Stimulated activated CD8-positive, alpha-beta memory T cell treated with anti-CD3 and anti-CD28 coated beads, Interleukin-15, amount 100 ng/mL, for 24 hours (primary cell): ENCODE measurements around the gene GPR150.
"Not testable (repeated sequence)": the region's sequence is repeated elsewhere in the genome, so short reads cannot be mapped to it uniquely, and the experiment has no call there.

Experiments
- DNase-seq: peaks from one replicate; pipeline ENCODE4 v3.0.0-alpha.2; 2020; ENCODE audit warnings: low read depth

GPR150 gene

DNA sequence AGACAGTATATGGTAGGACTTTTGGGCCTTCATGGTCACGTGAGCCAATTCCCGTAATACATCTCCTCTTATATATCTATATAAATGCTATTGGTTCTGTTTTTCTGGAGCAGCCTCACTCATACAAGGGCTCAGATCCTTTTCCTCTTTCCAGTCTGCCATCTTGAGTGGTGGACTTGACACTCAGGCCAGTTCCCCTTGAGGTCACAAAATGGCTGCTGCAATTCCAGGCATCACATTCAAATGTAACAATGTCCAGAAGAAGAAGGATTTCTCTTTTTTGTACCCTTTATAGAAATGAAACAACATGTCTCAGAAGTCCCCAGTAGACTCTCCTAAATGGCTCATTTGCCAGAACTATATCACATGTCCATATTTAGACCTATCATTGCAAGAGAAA, 4.5 kb downstream of the GPR150 start:
- DNase-seq, result no peak

DNA sequence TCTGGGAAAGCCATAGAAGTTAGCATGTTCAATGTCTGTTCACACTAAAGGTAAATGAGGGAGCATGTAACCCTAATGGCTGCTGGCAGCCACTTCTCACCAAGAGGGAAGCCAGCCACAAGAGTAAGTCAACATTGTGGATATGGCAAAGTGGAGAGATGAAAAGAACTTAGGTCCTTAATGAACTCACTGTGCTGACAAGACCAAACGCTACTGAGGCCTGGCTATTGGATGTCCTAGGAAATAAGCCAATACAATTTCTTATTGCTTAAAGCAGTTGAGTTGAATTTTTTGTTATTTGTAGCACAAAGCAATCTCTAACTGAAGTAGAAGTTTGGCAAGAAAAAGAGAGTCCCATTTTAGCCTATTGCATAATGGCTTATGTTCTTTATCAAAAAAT, 6.8 kb downstream of the GPR150 start:
- DNase-seq, result no peak

DNA sequence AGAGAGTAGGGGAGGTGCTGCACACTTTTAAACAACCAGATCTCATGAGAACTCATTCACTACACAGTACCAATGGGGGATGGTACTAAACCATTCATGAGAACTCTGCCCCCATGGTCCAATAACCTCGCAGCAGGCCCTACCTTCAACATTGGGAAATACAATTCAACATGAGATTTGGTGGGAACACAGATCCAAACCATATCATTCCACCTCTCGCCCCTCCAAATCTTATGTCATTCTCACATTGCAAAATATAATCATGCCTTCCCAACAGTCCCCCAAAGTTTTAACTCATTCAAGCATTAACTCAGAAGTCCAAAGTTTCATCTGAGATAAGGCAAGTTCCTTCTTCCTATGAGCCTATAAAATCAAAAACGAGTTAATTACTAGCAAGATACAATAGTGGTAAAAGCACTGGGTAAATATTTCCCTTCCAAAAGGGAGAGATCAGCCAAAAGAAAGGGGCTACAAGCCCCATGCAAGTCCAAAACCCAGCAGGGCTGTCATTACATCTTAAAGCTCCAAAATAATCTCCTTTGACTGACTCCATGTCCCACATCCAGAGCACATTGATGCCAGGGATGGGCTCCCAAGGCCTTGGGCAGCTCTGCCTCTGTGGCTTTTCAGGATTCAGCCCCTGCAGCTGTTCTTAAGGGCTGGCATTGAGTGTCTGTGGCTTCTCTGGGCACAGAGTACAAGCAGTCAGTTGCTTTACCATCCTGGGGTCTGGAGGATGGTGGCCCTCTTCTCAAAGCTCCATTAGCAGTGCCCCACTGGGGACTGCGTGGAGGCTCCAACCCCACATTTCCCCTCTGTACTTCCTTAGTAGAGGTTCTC, 8.3 kb downstream of the GPR150 start:
- no peak for DNase-seq

DNA sequence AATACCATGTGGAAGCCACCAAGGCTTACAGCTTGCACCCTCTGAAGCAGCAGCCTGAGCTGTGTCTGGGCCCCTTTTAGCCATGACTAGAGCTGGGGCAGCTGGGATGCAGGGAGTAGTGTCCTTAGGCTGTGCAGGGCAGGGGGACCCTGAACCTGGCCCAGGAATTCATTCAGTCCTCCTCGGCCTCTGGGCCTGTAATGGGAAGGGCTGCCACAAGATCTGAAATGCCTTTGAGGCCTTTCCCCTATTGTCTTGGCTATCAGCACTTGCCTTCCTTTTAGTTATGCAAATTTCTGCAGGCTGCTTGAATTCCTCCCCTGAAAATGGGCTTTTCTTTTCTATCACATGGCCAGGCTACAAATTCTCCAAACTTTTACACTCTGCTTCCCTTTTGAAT, 9.0 kb downstream of the GPR150 start:
- no peak for DNase-seq

DNA sequence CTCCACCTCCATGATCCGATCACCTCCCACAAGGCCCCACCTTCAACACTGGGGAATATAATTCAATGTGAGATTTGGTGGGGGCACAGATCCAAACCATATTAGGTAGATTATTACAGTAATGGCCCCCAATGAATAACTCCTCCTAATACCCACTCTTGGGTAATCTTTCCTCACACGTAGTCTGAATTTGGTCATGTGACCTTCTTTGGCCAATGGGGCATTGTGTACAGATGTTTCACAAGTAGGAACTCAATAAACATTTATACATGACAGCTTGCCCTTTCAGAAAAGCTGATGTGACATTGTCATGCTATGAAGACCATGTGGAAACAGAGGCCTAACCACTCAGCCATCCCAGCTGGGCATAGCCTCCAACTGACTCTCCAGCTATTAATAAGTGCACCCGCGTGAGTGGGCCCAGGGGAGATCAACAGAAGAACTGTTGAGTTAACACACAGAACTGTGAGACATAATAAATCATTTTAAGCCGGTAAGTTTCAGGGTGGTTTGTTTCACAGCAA, 10.6 kb downstream of the GPR150 start:
- no peak for DNase-seq

DNA sequence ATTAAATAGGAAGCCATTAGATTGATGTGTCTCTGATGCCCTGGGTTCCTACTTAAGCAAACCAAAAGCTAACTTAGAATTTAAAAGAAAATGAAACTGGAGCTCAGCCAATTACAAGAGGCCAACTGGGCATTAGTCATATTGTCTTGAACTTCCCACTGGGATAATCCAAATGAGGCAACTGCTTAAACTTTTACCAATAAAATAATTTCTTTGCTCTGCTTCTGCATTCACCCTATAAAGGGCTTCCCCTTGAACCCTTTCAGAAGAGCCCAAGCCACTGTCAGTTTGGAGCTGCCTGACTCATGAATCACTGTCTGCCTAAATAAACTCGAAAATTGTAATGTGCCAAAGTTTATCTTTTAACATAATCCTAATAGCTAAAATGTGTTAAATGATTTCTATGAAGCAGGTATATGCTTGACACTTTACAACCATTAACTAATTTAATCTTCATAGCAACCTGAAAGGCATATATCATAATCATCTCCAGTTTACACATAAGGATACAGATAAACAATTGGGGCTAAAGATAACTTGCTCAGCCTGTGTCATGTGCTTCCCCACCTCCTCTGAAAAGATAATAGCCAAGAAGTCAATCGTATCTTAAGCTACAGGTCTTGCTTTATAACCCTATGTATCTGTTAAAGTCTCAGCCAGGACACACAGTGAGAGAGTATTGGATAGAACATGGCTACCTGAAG, 11.5 kb downstream of the GPR150 start:
- no peak for DNase-seq

DNA sequence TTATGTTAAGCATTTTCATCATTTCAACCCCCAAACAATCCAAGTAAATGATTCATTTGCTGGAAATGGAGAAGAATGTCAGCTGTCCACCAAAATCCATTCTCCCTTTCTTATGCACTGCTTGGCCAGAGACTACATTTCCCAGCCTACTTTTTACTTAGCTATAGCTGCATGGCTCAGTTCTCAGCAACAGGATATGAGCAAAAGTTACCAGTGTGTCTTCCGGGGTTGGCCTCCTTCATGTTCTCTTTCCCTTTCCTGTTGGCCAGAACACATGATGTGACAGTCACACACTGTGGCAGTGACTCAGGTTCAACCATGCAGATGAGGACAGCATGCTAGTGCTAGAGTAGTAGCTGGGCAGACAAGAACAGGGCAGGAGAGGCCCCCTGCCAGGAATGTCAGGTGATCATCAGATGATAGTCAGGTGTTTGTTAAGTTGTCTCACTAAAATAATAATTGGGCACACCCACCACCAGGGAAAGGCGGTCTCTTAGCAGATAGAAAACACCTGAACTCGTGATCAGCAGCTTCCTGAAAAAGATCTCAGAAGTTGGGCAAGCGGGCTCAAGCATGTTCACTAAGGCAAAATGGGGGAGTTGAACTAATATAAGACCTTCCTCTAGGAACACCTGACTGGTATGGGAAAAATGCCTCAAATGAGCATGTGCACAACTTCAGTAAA, 12.2 kb downstream of the GPR150 start:
- DNase-seq, result peak; percentile 14

DNA sequence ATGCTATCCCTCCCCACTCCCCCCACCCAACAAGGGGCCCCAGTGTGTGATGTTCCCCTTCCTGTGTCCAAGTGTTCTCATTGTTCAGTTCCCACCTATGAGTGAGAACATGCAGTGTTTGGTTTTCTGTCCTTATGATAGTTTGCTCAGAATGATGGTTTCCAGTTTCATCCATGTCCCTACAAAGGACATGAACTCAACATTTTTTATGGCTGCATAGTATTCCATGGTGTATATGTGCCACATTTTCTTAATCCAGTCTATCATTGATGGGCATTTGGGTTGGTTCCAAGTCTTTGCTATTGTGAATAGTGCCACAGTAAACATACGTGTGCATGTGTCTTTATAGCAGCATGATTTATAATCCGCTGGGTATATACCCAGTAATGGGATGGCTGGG, 13.1 kb downstream of the GPR150 start:
- DNase-seq, result not testable (repeated sequence)

DNA sequence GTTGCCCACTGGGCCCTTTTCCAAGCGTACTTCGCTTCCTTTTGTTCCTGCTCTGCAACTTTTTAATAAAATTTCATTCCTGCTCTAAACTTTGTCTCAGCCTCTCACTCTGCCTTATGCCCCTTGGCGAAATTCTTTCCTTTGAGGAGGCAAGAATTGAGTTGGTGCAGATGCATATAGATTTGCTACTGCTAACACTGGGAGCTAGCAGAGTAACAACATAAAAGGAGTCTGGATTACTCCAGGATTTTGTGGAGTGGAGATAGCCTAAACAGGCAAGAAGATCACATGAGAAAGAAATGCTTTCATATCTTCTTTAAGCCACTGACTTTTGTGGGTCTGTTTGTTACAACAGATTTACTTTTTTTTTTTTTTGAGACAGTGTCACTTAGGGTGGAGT, 13.8 kb downstream of the GPR150 start:
- no peak for DNase-seq

DNA sequence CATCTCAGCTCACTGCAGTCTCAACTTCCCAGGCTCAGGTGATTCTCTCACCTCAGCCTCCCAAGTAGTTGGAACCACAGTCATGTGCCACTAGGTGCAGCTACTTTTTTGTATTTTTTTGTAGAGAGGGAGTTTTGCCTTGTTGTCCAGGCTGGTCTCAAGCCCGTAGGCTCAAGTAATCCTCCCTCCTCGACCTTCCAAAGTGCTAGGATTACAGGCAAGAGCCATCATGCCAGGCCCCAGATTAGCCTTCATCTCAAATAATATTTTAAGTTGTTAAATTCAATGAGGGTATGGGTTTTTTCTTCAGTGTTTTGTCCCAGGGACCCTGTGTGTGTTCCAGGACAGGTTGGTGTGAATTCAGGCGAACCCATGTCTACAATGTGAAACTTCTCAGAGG, 14.2 kb downstream of the GPR150 start:
- no peak for DNase-seq

DNA sequence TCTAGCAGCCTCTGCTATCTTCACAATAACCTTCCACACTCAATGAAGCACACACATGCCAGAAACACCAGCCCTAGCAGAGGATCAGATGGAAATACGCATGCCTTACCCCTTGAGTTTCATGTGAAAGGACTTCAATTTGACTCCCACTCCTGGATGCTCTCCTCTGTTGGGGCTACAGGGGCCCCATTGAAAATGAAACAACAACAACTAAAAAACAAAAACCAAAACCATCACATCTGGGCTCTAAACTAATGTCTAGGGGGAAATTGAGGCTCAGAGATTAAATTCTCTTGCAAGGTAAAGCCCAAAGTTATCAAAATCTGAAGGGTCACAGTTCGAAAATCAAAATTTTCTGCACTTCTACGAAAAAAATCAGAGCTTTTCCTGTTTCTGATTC, 18.7 kb downstream of the GPR150 start:
- no peak for DNase-seq

DNA sequence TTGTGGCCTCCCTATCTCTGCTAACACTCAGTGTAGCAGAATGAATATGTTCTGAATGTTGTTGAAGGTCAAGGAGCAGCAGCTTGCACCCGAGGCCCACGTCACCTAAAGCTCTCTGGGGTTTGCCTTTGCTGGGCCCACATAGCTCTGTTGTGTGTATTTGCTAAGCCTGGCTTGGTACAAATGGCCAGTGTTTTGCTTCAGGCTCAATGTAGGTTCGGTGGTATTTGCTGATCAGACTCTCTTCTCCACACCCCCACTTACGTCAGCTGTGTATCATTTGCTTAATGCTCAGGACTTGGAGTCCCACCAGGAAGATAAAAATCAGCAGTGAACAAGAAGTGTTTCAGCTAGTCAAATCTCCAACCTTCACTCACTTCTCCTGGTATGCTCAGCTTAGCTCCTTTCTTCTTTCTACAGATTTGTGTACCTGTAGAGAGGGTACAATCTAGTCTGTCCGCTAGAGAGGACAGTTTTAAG, 21.9 kb downstream of the GPR150 start:
- no peak for DNase-seq

DNA sequence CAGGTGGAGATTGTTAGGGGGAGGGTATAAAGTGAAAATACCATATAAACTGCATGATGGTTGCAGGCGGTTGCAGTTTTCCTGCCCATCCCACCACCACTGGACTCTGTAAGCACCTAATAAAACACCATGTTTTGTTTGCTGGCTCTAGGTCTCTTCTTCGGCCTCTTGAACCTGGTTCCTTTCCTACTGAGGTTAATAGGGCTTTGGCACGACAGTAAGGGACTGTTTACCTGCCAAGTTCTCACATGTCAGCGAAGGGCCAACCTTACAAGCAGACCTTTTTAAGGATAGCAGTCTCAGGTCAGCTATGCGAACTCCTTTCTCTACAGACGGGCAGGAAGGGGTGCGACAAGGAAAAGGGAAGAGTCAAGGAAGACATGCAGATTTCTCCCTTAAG, 23.3 kb downstream of the GPR150 start:
- DNase-seq, result no peak

DNA sequence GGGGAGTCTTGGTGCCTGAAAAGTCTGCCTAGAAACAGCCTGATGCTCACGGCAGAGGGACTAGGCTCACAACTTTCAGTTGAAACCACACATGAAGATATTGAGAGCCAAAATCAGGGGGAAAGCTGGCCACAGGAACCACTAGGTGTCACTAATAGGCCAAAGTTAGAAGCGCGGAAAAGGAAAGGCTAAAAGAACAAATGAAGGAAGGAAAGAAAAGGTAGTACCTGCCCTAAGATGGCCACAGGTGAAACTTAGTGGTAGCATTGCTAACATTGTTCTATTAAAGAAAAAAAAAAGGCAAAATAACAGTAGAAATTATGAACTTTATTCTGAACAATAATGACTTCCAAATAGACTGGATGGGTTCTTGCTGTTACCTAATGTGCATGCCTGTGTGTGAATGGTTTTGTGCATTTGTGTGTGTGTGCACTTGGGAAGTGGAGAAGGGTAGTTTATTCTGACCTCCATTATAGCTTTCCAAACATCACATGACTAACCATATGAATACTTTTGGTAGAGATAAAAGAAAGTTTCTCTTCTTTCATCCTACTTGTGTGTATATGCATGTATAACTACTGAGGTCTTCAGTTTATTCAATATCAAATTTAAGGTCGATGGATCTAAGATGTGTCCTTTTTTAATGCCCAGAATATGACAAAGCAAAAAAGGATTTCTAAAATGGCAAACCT, 24.6 kb downstream of the GPR150 start:
- no peak for DNase-seq

DNA sequence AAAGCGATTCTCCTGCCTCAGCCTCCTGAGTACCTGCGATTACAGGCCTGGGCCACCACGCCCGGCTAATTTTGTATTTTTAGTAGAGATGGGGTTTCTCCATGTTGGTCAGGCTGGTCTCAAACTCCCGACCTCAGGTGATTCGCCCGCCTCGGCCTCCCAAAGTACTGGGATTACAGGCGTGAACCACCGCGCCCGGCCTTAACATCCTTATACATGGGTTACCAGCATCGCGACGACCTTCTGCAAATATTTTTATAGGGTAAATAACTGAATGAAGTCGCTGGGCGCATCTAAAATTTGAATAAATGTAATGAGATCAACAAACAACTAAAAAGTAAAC, 26.3 kb downstream of the GPR150 start:
- DNase-seq, result not testable (repeated sequence)

DNA sequence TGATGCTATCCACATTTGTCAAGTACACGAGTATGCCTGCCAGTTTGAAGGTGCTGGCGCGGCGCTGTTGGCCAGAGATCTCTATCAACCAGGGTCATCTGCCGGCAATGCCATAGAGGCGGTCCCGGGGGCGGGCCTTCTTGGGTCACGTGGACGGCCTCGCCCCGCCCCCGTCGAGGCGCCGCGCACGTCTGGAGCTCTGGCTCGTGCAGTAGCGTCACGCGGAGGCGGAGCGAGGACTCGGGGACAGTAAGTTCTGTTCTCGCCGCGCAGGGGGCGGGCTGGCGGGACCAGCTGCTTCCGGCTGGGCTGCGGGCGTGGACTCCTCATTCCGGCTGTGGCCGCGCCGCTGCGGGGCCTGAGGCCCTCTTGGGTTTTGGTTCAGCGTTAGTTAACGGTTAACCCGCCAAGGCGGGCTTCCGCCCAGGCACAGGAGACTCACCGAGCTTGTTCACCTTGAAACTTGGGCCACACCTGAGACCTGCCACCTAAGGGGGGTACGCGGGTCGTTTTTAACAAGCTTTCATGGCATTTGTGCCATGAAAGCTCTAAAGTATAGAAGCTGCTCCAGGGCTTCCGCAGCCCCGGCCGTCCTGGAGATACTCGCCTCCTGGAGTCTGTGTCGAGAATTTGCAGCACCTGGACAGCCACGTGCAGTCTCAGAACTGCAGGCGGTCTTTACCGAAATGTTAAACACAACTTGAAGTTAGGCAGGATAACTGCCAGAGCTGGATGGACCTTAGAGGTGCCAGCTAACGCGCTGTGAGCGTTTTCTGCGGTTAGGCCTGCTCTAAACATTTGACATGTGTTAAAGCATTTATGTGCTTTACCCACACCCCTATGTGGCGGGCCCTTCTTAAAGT, 26.9 kb downstream of the GPR150 start, which contains the start of gene RFESD:
RFESD (plus strand) TSS at position 209 of the 863 bp plus-strand sequence. CDS start 5,495 bp downstream, outside the sequence.
- peak; percentile 91 for DNase-seq

DNA sequence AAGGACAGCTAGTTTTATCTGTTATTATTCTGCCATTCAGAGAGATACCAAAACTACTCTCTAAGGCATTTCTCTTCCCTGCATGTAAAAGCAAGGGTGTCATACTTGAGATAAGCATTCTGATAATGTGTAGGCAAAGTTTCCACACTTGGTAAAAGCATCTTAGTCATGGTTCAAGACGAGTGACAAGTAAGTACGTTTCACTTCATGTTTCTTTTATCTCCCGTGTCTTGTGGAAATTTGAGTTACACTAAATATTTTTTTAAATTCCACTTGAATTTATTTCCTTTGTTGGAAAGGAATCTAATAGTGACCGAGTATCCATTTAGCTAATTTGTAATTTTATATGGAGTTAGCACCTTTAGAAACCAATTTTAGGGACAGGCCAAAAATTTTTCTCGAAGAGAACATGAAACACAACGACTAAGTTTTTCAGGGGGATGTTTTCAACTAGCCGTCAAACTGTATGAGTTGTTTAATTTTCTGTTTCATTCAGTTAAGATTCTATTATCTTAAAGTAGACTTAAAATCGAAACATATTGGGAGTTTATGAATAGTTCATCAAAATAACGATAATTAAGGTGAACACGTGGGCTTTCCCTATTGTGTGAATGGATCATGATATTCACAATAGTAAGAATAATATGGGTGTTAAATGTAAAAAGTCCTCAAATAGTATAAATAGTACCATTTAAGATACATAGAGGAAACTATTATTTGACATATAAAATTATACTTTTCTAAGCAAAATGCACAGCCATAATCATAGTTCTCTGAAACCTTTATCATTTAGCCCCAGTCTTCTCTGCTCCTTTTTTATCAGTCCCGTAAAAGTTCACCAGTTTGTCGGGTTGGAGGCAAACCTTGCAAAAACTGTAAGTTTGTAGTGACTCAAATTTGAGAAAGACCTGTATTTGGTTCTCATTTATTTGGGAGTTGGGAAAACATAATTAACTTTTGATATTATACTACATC, 28.3 kb downstream of the GPR150 start:
- DNase-seq, result no peak

DNA sequence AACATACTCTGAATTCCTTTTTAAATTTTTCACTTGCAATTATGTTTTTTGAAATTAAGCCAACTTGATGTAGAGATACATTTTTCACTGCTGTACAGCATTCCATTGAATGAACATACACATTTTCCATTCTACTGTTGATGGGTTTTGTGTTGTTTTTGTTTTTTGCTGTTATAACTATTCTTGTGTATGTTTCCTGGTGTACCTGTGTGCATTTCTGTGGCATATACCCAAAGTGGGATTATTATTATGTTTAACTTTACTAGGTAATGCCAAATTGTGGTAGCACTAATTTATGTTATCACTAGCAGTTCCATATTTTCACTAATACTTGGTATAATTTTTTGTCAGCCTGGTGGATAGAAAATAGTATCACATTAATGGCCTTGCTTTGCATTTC, 29.4 kb downstream of the GPR150 start:
- no peak for DNase-seq

DNA sequence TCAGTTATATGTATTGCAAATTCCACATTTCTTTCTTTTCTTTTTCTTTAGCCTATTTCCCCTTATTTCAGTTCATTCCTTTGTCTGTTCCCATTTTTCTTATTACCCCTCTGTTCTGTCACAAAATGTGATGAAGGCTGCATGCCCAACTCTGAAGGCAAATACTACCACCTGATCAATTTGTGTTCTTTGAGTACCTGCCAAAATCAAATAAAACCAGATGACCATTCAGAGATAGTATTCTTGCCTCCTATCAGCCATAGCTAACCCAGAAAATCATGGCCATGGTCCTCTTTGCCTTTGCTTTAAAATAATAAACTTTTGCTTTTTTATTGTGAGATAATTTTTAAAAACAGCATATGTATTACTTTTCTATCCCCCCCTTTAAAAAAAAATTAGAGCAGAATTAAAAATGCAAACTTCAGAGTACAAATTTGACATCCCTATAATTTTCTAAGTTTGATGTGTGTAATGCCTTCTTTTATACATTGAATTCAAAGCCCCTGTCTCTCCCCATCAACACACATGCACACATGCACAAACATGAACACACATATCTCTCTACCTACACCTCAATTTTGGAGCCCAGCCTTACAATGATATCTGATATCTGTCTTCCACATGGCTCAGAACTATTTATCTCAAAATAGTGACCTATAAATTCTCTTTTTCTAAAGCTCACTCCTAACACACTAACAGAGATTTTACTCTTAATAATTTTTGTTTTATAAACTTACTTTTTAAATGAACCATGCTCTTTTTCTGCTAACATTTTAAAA, 30.1 kb downstream of the GPR150 start:
- DNase-seq, result no peak
